ENCODE results near the gene THUMPD2. TPM values are rescaled to one million over a fixed set of nuclear protein-coding genes. Genes with fewer than 3 reads are reported as not detected.

THUMPD2 gene
- total RNA-seq, 1 donor from 2014 or later, result 21.6 TPM

Other genes starting within 250 kb of the THUMPD2 start
- not detected in 2 replicates for gene TMEM178A, start 113.3 kb downstream of the THUMPD2 start, total RNA-seq